Measurements from ENCODE around the gene ATL3.
"Not testable (repeated sequence)": the region's sequence is repeated elsewhere in the genome, so short reads cannot be mapped to it uniquely, and the experiment has no call there.

ATL3 gene

GRCh38 chr11:63671322-63672155 lies at the start of gene ATL3:
Gene ATL3, minus strand, starts transcription at chr11:63671376. Its CDS starts 41 bp downstream, at chr11:63671335.
- peak; percentile 95 to 97 for DNase-seq

GRCh38 chr11:63720611-63721010 lies 49.4 kb upstream of the ATL3 start:
- DNase-seq: no peak

GRCh38 chr11:63719987-63720386 lies 48.8 kb upstream of the ATL3 start:
- no peak for DNase-seq

- DNase-seq: no peak
Observed at GRCh38 chr11:63719001-63719400, 47.8 kb upstream of the ATL3 start.

GRCh38 chr11:63716046-63716445 lies 44.9 kb upstream of the ATL3 start:
- DNase-seq: no peak

GRCh38 chr11:63713766-63714165 lies 42.6 kb upstream of the ATL3 start:
- no peak for DNase-seq

- no peak for DNase-seq
Observed at GRCh38 chr11:63711838-63712237, 40.7 kb upstream of the ATL3 start.

GRCh38 chr11:63710476-63711217 lies 39.5 kb upstream of the ATL3 start:
- no peak for DNase-seq

GRCh38 chr11:63709336-63709884 lies 38.2 kb upstream of the ATL3 start:
- no peak for DNase-seq

- no peak for DNase-seq
Observed at GRCh38 chr11:63708764-63709163, 37.6 kb upstream of the ATL3 start.

GRCh38 chr11:63705526-63705925 lies 34.4 kb upstream of the ATL3 start:
- no peak for DNase-seq

- DNase-seq: no peak
Observed at GRCh38 chr11:63699896-63700295, 28.7 kb upstream of the ATL3 start.

- DNase-seq: peak in 1 of 2 experiments; percentile 36
Observed at GRCh38 chr11:63698976-63699733, 28.0 kb upstream of the ATL3 start.

GRCh38 chr11:63694596-63694995 lies 23.4 kb upstream of the ATL3 start:
- no peak for DNase-seq

GRCh38 chr11:63687845-63688244 lies 16.7 kb upstream of the ATL3 start:
- no peak for DNase-seq

GRCh38 chr11:63686926-63687325 lies 15.8 kb upstream of the ATL3 start:
- no peak for DNase-seq

GRCh38 chr11:63685158-63685721 lies 14.1 kb upstream of the ATL3 start:
- DNase-seq: not testable (repeated sequence)

- no peak for DNase-seq
Observed at GRCh38 chr11:63683133-63683991, 12.2 kb upstream of the ATL3 start.

GRCh38 chr11:63682066-63683021 lies 11.2 kb upstream of the ATL3 start:
- DNase-seq: peak; percentile 47 to 55

GRCh38 chr11:63681321-63682065 lies 10.3 kb upstream of the ATL3 start, which contains the start of gene RTN3:
Gene RTN3, plus strand, starts transcription at chr11:63681500. Its CDS starts 137 bp downstream, at chr11:63681637.
- peak; percentile 94 to 99 for DNase-seq
